PC-3 (cell line): ENCODE measurements around the gene OTX1. TPM values are rescaled to one million over a fixed set of nuclear protein-coding genes. Genes with fewer than 3 reads are reported as not detected.

Experiments
- ATAC-seq: fragments of 200-7000 bp; cut with Tn5 transposase; 2 replicates; pipeline ENCODE4 v1.9.1; 2020; ENCODE audit warnings: mild to moderate bottlenecking, moderate library complexity
- BruUV-seq: library from RNA; stranded (reverse); fragments of 400-500 nt; replicated peaks from 2 replicates; lab custom pipeline; 2021; lab: Mats Ljungman, UMichigan
- CTCF ChIA-PET: fragments of 300-600 bp; sonication (Branson Sonifier 250); formaldehyde crosslinking; loops from one replicate; lab custom pipeline; 2022; ENCODE audit warnings: antibody characterized with exemption; lab: Charles Lee
- POLR2A ChIA-PET: fragments of 300-600 bp; sonication (Branson Sonifier 250); formaldehyde crosslinking; loops from one replicate; lab custom pipeline; 2022; ENCODE audit warnings: antibody characterized with exemption; ENCODE audit not compliant: unreplicated experiment; lab: Charles Lee
- DNase-seq: peaks from one replicate; pipeline ENCODE4 v3.0.0-alpha.2; 2015
- H2AFZ ChIP-seq: fragments of 300-600 bp; sonication (generic); 2 replicates; pipeline ENCODE4 v1.6.0; 2016; ENCODE audit warnings: antibody characterized with exemption, low read length
- H3F3A ChIP-seq: fragments of 300-600 bp; sonication (generic); one replicate; pipeline ENCODE4 v1.6.0; 2017; ENCODE audit warnings: antibody characterized with exemption, low read length, control low read depth, mild to moderate bottlenecking; ENCODE audit not compliant: unreplicated experiment
- H3K27ac ChIP-seq: fragments of 300-600 bp; sonication (generic); 2 replicates; pipeline ENCODE4 v1.5.1; 2016; ENCODE audit warnings: mild to moderate bottlenecking, low read length
- H3K27me3 ChIP-seq: fragments of 300-600 bp; sonication (generic); 2 replicates; pipeline ENCODE4 v1.6.1; 2016; ENCODE audit warnings: low read length, mixed read lengths
- H3K36me3 ChIP-seq: fragments of 300-600 bp; sonication (generic); 2 replicates; pipeline ENCODE4 v1.6.1; 2016; ENCODE audit warnings: low read depth, mixed run types, low read length, mixed read lengths
- H3K4me1 ChIP-seq: fragments of 300-600 bp; sonication (generic); 2 replicates; pipeline ENCODE4 v1.5.1; 2016; ENCODE audit warnings: low read length; ENCODE audit not compliant: insufficient read depth
- H3K4me2 ChIP-seq: fragments of 300-600 bp; sonication (generic); 2 replicates; pipeline ENCODE4 v1.6.0; 2016; ENCODE audit warnings: low read length
- H3K4me3 ChIP-seq: fragments of 300-600 bp; sonication (generic); 2 replicates; pipeline ENCODE4 v1.5.1; 2016; ENCODE audit warnings: mild to moderate bottlenecking, low read length, mixed read lengths
- H3K79me2 ChIP-seq: fragments of 300-600 bp; sonication (generic); 2 replicates; pipeline ENCODE4 v1.6.1; 2017; ENCODE audit warnings: low read length, mixed read lengths
- H3K9ac ChIP-seq: fragments of 300-600 bp; sonication (generic); 2 replicates; pipeline ENCODE4 v1.6.0; 2016; ENCODE audit warnings: mild to moderate bottlenecking, low read length
- H3K9me2 ChIP-seq: fragments of 300-600 bp; sonication (generic); replicated peaks from 2 replicates; pipeline ENCODE4 v1.6.1; 2016; ENCODE audit warnings: mixed run types, low read length, mixed read lengths
- H3K9me3 ChIP-seq: fragments of 300-600 bp; sonication (generic); 2 replicates; pipeline ENCODE4 v1.6.1; 2016; ENCODE audit warnings: low read length, mixed read lengths
- H4K20me1 ChIP-seq: fragments of 300-600 bp; sonication (generic); 2 replicates; pipeline ENCODE4 v1.6.1; 2016; ENCODE audit warnings: low read length, mixed read lengths
- EZH2 ChIP-seq: fragments of 300-600 bp; sonication (generic); IDR thresholded peaks from one replicate; pipeline ENCODE4 v1.6.1; 2017; ENCODE audit warnings: antibody characterized with exemption, mild to moderate bottlenecking, low read length; ENCODE audit not compliant: unreplicated experiment
- EZH2phosphoT487 ChIP-seq: fragments of 300-600 bp; sonication (generic); IDR thresholded peaks from 2 replicates; pipeline ENCODE4 v1.6.1; 2018; ENCODE audit warnings: mild to moderate bottlenecking, antibody characterized with exemption, low read length, borderline replicate concordance
- intact Hi-C: fragments of 100-400 bp; cut with micrococcal nuclease; formaldehyde crosslinking; loops from 2 replicates; pipeline ENCODE4 v1.9.0; 2023
- total RNA-seq: library from RNA; depleted of rRNA; stranded (reverse); fragments of >200 nt; gene quantifications from 2 replicates; pipeline ENCODE4 v1.2.3, GENCODE V29; 2014
- TF ChIP-seq, protein P1 (sequence below): fragments of 300-600 bp; sonication (generic); conservative IDR thresholded peaks from 2 replicates; pipeline ENCODE4 v1.5.1; 2017; ENCODE audit warnings: antibody characterized with exemption, low read depth, mild to moderate bottlenecking, low read length

The OTX1 gene
- total RNA-seq, 1 experiment from 2014 or later = 2.3 TPM

DNA sequence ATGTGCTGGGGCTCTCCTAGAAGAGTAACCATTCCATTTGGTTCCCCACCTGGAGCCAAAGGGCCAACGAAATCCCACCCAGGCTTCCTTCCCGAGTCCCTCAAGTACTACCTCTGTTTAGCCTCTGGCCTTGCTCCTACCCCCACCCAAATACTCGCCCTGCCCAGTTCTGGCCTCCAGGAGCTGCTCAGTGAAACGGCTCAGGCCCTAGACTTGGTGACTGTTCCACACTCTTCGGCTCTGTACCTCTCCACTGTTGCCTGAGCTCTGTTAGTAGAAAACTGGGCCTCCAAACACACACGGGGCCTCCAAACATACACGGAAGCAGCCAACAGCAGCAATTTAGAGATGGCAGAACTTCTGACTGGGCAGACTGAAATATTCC lies 4.2 kb downstream of the OTX1 start:
- no peak overlapping the region for H2AFZ ChIP-seq
- ChIA-PET POLR2A (no interaction called here), CTCF (no interaction called here)

DNA sequence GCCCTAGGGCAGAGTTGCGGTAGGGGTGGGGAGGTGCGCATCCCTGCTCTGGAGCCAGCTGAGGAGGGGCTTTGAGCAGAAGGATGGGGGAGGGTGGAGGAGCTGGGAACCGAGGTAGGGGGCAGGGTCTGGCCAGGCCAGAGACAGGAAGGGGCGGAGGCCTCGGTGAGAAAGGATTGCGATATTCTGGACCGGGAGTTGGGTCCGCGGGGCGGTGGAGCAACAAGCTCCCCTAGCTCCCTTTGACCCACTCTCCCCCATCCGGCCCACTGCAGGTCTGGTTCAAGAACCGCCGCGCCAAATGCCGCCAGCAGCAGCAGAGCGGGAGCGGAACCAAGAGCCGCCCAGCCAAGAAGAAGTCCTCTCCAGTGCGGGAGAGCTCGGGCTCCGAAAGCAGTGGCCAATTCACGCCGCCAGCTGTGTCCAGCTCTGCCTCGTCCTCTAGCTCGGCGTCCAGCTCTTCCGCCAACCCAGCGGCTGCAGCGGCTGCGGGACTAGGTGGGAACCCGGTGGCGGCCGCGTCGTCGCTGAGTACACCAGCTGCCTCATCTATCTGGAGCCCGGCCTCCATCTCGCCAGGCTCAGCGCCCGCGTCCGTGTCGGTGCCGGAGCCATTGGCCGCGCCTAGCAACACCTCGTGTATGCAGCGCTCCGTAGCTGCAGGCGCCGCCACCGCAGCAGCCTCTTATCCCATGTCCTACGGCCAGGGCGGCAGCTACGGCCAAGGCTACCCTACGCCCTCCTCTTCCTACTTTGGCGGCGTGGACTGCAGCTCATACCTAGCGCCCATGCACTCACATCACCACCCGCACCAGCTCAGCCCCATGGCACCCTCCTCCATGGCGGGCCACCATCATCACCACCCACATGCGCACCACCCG lies 4.8 kb downstream of the OTX1 start:
- H3F3A ChIP-seq = no peaks in the 10 kb centered on the region
- intact Hi-C loops = no loop called here
- no peaks in the 10 kb centered on the region for H3K36me3 ChIP-seq
- peaks cover 13% of the 10 kb centered on the region for H3K79me2 ChIP-seq
- no peaks in the 10 kb centered on the region for H3K27me3 ChIP-seq
- H3K9ac ChIP-seq = no peak overlapping the region
- ChIA-PET POLR2A (no interaction called here), CTCF (no interaction called here)
- no peak for ATAC-seq
- H3K9me2 ChIP-seq = no peaks in the 10 kb centered on the region
- no peak overlapping the region for H3K27ac ChIP-seq
- DNase-seq = no peak
- no TSS peak for BruUV-seq
- TF ChIP-seq EZH2phosphoT487 = no peak
- TF ChIP-seq, protein P1, sequence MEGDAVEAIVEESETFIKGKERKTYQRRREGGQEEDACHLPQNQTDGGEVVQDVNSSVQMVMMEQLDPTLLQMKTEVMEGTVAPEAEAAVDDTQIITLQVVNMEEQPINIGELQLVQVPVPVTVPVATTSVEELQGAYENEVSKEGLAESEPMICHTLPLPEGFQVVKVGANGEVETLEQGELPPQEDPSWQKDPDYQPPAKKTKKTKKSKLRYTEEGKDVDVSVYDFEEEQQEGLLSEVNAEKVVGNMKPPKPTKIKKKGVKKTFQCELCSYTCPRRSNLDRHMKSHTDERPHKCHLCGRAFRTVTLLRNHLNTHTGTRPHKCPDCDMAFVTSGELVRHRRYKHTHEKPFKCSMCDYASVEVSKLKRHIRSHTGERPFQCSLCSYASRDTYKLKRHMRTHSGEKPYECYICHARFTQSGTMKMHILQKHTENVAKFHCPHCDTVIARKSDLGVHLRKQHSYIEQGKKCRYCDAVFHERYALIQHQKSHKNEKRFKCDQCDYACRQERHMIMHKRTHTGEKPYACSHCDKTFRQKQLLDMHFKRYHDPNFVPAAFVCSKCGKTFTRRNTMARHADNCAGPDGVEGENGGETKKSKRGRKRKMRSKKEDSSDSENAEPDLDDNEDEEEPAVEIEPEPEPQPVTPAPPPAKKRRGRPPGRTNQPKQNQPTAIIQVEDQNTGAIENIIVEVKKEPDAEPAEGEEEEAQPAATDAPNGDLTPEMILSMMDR = no peak
- no peak for TF ChIP-seq EZH2
- H3K4me3 ChIP-seq = no peak overlapping the region
- H3K4me1 ChIP-seq = no peaks in the 10 kb centered on the region; the same call in 1 of the 2 replicates
- H4K20me1 ChIP-seq = no peaks in the 10 kb centered on the region
- H3K4me2 ChIP-seq = no peak overlapping the region
- no peaks in the 10 kb centered on the region for H3K9me3 ChIP-seq
- no peak overlapping the region for H2AFZ ChIP-seq

More for the DNA sequence above, 4.2 kb downstream of the OTX1 start:
- no peak overlapping the region for H3K4me2 ChIP-seq
- no peaks in the 10 kb centered on the region for H3F3A ChIP-seq
- H3K9me3 ChIP-seq = no peaks in the 10 kb centered on the region
- intact Hi-C loops = no loop called here
- H4K20me1 ChIP-seq = no peaks in the 10 kb centered on the region
- BruUV-seq = no TSS peak
- no peak overlapping the region for H3K4me3 ChIP-seq
- no peak overlapping the region for H3K9ac ChIP-seq
- no peaks in the 10 kb centered on the region for H3K27me3 ChIP-seq
- ATAC-seq (no peak), DNase-seq (no peak)
- H3K27ac ChIP-seq = no peak overlapping the region
- peaks cover 13% of the 10 kb centered on the region for H3K79me2 ChIP-seq
- no peaks in the 10 kb centered on the region; the same call in 1 of the 2 replicates for H3K4me1 ChIP-seq
- no peaks in the 10 kb centered on the region for H3K9me2 ChIP-seq
- no peaks in the 10 kb centered on the region for H3K36me3 ChIP-seq
- TF ChIP-seq, protein P1 = no peak
- TF ChIP-seq EZH2 (no peak), EZH2phosphoT487 (no peak)
